K562 (cell line): ENCODE data around the gene SEMA6B. TPM values are rescaled to one million over a fixed set of nuclear protein-coding genes. Genes with fewer than 3 reads are reported as not detected.

Experiments
- ATAC-seq: fragments of 200-7000 bp; cut with Tn5 transposase; 3 replicates; pipeline ENCODE4 v1.9.1; 2020; ENCODE audit warnings: moderate library complexity
- BruUV-seq: library from RNA; stranded (reverse); fragments of 400-500 nt; replicated peaks from 2 replicates; lab custom pipeline; 2021; lab: Mats Ljungman, UMichigan
- CTCF ChIA-PET: fragments of 300-600 bp; formaldehyde crosslinking; extraction: SDS; loops from one replicate; lab custom pipeline; 2021; ENCODE audit warnings: low intra/inter-chr PET ratio; lab: Yijun Ruan, JAX
- POLR2A ChIA-PET: fragments of 300-600, 350-650 bp; sonication (Branson Sonifier 250); formaldehyde crosslinking; extraction: SDS; loops from one replicate; lab custom pipeline; 2021; ENCODE audit warnings: antibody characterized with exemption, inconsistent platforms; lab: Yijun Ruan, JAX
- DNase-seq, 4 experiments: peaks; one replicate each; pipeline versions ENCODE4 v3.0.0 to v3.0.0-alpha.2; 2011 to 2018; ENCODE audit warnings: low spot score in 3 of 4, mixed read lengths in 3 of 4; ENCODE audit errors: extremely low read depth in 1 of 4
- FAIRE-seq: peaks from 2 replicates; lab custom pipeline; 2011; peaks lifted over from hg19 to GRCh38; lab: Jason Lieb, UNC
- H2AFZ ChIP-seq: 2 replicates; pipeline ENCODE4 v1.6.0; 2011; ENCODE audit warnings: low read depth, low read length, control low read depth, inconsistent platforms
- H3K27ac ChIP-seq: fragments of 200-600 bp; 3 replicates; pipeline ENCODE4 v1.8.0; 2011; ENCODE audit warnings: low read depth, mild to moderate bottlenecking, control low read depth, inconsistent platforms, low read length, moderate library complexity, mixed read lengths; ENCODE audit errors: extremely low read depth
- H3K27me3 ChIP-seq, 2 experiments: fragments of 300-600 bp in 1 of 2; 2 replicates in 1 of 2; 3 replicates in 1 of 2; pipeline versions ENCODE4 v1.6.0 to v1.8.0; 2011; ENCODE audit warnings: inconsistent platforms in 2 of 2, low read length in 2 of 2, mild to moderate bottlenecking in 1 of 2, mixed read lengths in 1 of 2, moderate library complexity in 1 of 2; ENCODE audit not compliant: control insufficient read depth in 2 of 2, insufficient read depth in 2 of 2
- H3K36me3 ChIP-seq: fragments of 300-600 bp; 3 replicates; pipeline ENCODE4 v1.8.0; 2011; ENCODE audit warnings: mild to moderate bottlenecking, low read length, inconsistent platforms; ENCODE audit not compliant: control insufficient read depth, insufficient read depth
- H3K4me1 ChIP-seq, 2 experiments: fragments of 200-600 bp in 1 of 2; replicated peaks in 1 of 2; 2 replicates in 1 of 2; 3 replicates in 1 of 2; pipeline versions ENCODE4 v1.5.1 to v1.8.0; 2011; ENCODE audit warnings: inconsistent platforms in 2 of 2, low read length in 2 of 2, mild to moderate bottlenecking in 1 of 2, mixed read lengths in 1 of 2, moderate library complexity in 1 of 2; ENCODE audit not compliant: control insufficient read depth in 2 of 2, insufficient read depth in 2 of 2
- H3K4me2 ChIP-seq: 2 replicates; pipeline ENCODE4 v1.6.1; 2011; ENCODE audit warnings: low read length, control low read depth, inconsistent platforms, mixed read lengths; ENCODE audit not compliant: insufficient read depth
- H3K4me3 ChIP-seq: fragments of 200-600 bp; sonication (generic), shearing (Covaris generic); 2 replicates; pipeline ENCODE4 v1.5.1; 2016; ENCODE audit warnings: control low read depth, inconsistent platforms
- H3K79me2 ChIP-seq: fragments of 200-600 bp; 3 replicates; pipeline ENCODE4 v1.8.0; 2011; ENCODE audit warnings: low read length, inconsistent platforms; ENCODE audit not compliant: control insufficient read depth, insufficient read depth
- H3K9ac ChIP-seq, 2 experiments: 2 replicates each; pipeline versions ENCODE4 v1.6.0 to v1.6.1; 2011; ENCODE audit warnings: low read depth in 2 of 2, low read length in 2 of 2, control low read depth in 1 of 2, inconsistent platforms in 1 of 2, mild to moderate bottlenecking in 1 of 2, mixed read lengths in 1 of 2; ENCODE audit not compliant: insufficient read depth in 1 of 2
- H3K9me1 ChIP-seq: one replicate; pipeline ENCODE4 v1.6.0; 2011; ENCODE audit warnings: inconsistent platforms, mild to moderate bottlenecking, low read length, moderate library complexity; ENCODE audit not compliant: control insufficient read depth, insufficient read depth
- H3K9me3 ChIP-seq: replicated peaks from 2 replicates; pipeline ENCODE4 v1.5.1; 2011; ENCODE audit warnings: low read depth, low read length, inconsistent platforms; ENCODE audit not compliant: control insufficient read depth, insufficient read depth
- H4K20me1 ChIP-seq: replicated peaks from 2 replicates; pipeline ENCODE4 v1.6.1; 2011; ENCODE audit warnings: low read length, inconsistent platforms, mixed read lengths; ENCODE audit not compliant: control insufficient read depth, insufficient read depth
- BDP1 ChIP-seq: IDR thresholded peaks from 3 replicates; pipeline ENCODE4 v1.6.1; 2011; ENCODE audit not compliant: insufficient read length, insufficient read depth
- LCOR ChIP-seq: sonication (generic); formaldehyde crosslinking; IDR thresholded peaks from 2 replicates; pipeline ENCODE4 v1.8.0; 2022; ENCODE audit warnings: mild to moderate bottlenecking, missing genetic modification reagents
- NFIC ChIP-seq: fragments of 450-650 bp; IDR thresholded peaks from 2 replicates; pipeline ENCODE4 v1.6.1; 2017; ENCODE audit warnings: mild to moderate bottlenecking, inconsistent platforms
- SAFB ChIP-seq: fragments of 200-400 bp; formaldehyde crosslinking; IDR thresholded peaks from 2 replicates; pipeline ENCODE4 v1.6.1; 2017; ENCODE audit warnings: low read depth, low read length, borderline replicate concordance
- SMARCE1 ChIP-seq: fragments of 450-650 bp; IDR thresholded peaks from 2 replicates; pipeline ENCODE4 v1.7.1; 2016; ENCODE audit warnings: mild to moderate bottlenecking
- ZNF253 ChIP-seq: fragments of 250-450 bp; sonication (Bioruptor Pico); conservative IDR thresholded peaks from 2 replicates; pipeline ENCODE4 v1.6.1; 2021; ENCODE audit warnings: mild to moderate bottlenecking
- ZNF445 ChIP-seq: fragments of 250-450 bp; sonication (Bioruptor Pico); IDR thresholded peaks from 2 replicates; pipeline ENCODE4 v1.4.0; 2020; ENCODE audit warnings: low read depth, mild to moderate bottlenecking, moderate library complexity
- WGBS: fragments of 100-300 bp; shearing (Covaris generic); methylation state at CpG from one replicate; pipeline ENCODE4 v1.1.6; 2016; ENCODE audit warnings: low coverage, mixed read lengths; ENCODE audit not compliant: insufficient coverage; ENCODE audit errors: missing lambda C conversion rate; 5-methylcytosine and 5-hydroxymethylcytosine counted together
- in situ Hi-C: fragments of 300-500 bp; cut with MboI; formaldehyde crosslinking; loops from 4 replicates; pipeline ENCODE4 v1.15.0; 2018; ENCODE audit warnings: inconsistent platforms, mixed read lengths
- intact Hi-C: fragments of 100-400 bp; cut with micrococcal nuclease; formaldehyde crosslinking; loops from 2 replicates; pipeline ENCODE4 v1.14.2; 2022
- polyA plus RNA-seq, 8 experiments: library from polyadenylated mRNA; depleted of rRNA in 4 of 8; stranded (reverse) in 5 of 8; unstranded in 3 of 8; fragments of >200 nt; fragmentation: Nextera tagmentation in 2 of 8; fragmentation: Illumina TruSeq in 1 of 8; extraction: Ambion mirVana in 2 of 8; extraction: Trizol in 1 of 8; gene quantifications; 2 replicates each; pipeline versions ENCODE4 v1.2.1 to v1.2.3, GENCODE V29; 2011 to 2014; ENCODE audit warnings: inconsistent platforms in 1 of 8, missing spikeins in 1 of 8
- total RNA-seq, 7 experiments: library from RNA; depleted of rRNA in 6 of 7; stranded (reverse); fragments of >200 nt in 6 of 7; fragmentation: Illumina TruSeq in 2 of 7; extraction: Trizol in 2 of 7; gene quantifications; 2 replicates each; pipeline versions ENCODE4 v1.2.1 to v1.2.3, GENCODE V29; 2011 to 2021; ENCODE audit warnings: low replicate concordance in 1 of 7
- TF ChIP-seq, protein P1 (sequence below): fragments of 450-650 bp; IDR thresholded peaks from 2 replicates; pipeline ENCODE4 v1.6.1; 2017; ENCODE audit warnings: mild to moderate bottlenecking, moderate library complexity
- TF ChIP-seq, protein P2 (sequence below): fragments of 450-650 bp; IDR thresholded peaks from 2 replicates; pipeline ENCODE4 v1.6.1; 2016; ENCODE audit warnings: mild to moderate bottlenecking, moderate library complexity

SEMA6B gene
- total and polyA plus RNA-seq, 9 of the 15 experiments (the other 6 are each of a cell fraction or from before 2014, with no cell fraction given) = 0.65 to 4.6 (median 2.5) TPM; not detected in 2

DNA sequence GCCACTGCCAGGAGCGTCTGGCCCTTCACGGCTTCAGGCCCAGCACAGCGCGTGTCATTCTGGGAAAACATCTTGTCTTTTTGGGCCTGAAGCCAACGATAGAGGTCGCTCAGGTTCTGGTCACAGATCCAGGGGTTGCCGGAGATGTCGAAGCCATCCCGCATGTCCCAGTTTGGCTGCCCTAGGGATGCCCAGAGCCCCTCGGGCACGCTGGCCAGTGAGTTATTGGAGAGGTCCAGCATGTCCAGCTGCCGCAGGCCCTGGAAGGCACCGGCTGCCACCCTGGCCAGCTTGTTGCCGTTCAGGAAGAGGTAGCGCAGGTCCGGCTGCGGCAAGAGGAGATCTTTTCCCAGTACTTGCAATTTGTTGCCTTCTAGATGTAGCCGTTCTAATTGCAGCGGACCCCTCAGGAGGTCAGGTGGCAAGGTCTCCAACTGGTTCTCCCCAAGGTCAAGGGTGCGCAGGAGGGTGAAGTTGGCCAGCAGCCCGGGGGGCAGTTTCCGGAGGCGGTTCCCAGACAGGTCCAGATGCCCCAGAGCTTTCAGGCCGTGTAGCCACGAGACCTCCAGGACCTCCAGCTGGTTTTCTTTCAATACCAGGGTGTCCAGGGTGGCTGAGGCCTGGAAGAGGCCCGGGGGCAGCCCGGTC lies 21.4 kb downstream of the SEMA6B start:
- H3K9me3 ChIP-seq = no peaks in the 10 kb centered on the region
- H3K27ac ChIP-seq = no peak overlapping the region
- DNase-seq = peak in 1 of 4 experiments; percentile 55
- peak; percentile 54 for FAIRE-seq
- H3K4me1 ChIP-seq = peaks cover 14 to 51% of the 10 kb centered on the region in 2 experiments; a peak in 4 of 5 replicates
- no peak overlapping the region for H3K4me2 ChIP-seq
- peaks cover 33% of the 10 kb centered on the region; the same call in 2 of the 3 replicates for H3K79me2 ChIP-seq
- CTCF ChIA-PET = no interaction called here
- H3K9me1 ChIP-seq = no peaks in the 10 kb centered on the region
- H4K20me1 ChIP-seq = no peaks in the 10 kb centered on the region
- no TSS peak for BruUV-seq
- no peak overlapping the region for H3K4me3 ChIP-seq
- in situ Hi-C loops = no loop called here
- H2AFZ ChIP-seq = no peak overlapping the region
- intact Hi-C loops = no loop called here
- peak overlapping the region in 1 of 2 experiments; percentile 83; a peak in 2 of 4 replicates for H3K9ac ChIP-seq
- POLR2A ChIA-PET = interaction anchor here (0.7 kb wide), 1 partner anchor 84 kb away, joined by 3 read pairs; no protein-coding TSS in a partner anchor
- 71% methylated on average over 27 of the region's 27 CpGs for WGBS
- H3K36me3 ChIP-seq = peaks cover 9% of the 10 kb centered on the region; the same call in 1 of the 3 replicates
- H3K27me3 ChIP-seq = no peaks in the 10 kb centered on the region; a peak in 1 of 5 replicates
- 0 out of 3 replicates have a peak, but pooled peaks have one; percentile 6 for ATAC-seq
- TF ChIP-seq, protein P1, sequence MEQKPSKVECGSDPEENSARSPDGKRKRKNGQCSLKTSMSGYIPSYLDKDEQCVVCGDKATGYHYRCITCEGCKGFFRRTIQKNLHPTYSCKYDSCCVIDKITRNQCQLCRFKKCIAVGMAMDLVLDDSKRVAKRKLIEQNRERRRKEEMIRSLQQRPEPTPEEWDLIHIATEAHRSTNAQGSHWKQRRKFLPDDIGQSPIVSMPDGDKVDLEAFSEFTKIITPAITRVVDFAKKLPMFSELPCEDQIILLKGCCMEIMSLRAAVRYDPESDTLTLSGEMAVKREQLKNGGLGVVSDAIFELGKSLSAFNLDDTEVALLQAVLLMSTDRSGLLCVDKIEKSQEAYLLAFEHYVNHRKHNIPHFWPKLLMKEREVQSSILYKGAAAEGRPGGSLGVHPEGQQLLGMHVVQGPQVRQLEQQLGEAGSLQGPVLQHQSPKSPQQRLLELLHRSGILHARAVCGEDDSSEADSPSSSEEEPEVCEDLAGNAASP = no peak
- TF ChIP-seq SAFB (no peak), BDP1 (no peak), NFIC (peak; percentile 81), ZNF253 (CRISPR knock-in tag) (no peak), ZNF445 (CRISPR knock-in tag) (no peak), SMARCE1 (no peak), LCOR (CRISPR knock-in tag) (no peak)
- TF ChIP-seq, protein P2, sequence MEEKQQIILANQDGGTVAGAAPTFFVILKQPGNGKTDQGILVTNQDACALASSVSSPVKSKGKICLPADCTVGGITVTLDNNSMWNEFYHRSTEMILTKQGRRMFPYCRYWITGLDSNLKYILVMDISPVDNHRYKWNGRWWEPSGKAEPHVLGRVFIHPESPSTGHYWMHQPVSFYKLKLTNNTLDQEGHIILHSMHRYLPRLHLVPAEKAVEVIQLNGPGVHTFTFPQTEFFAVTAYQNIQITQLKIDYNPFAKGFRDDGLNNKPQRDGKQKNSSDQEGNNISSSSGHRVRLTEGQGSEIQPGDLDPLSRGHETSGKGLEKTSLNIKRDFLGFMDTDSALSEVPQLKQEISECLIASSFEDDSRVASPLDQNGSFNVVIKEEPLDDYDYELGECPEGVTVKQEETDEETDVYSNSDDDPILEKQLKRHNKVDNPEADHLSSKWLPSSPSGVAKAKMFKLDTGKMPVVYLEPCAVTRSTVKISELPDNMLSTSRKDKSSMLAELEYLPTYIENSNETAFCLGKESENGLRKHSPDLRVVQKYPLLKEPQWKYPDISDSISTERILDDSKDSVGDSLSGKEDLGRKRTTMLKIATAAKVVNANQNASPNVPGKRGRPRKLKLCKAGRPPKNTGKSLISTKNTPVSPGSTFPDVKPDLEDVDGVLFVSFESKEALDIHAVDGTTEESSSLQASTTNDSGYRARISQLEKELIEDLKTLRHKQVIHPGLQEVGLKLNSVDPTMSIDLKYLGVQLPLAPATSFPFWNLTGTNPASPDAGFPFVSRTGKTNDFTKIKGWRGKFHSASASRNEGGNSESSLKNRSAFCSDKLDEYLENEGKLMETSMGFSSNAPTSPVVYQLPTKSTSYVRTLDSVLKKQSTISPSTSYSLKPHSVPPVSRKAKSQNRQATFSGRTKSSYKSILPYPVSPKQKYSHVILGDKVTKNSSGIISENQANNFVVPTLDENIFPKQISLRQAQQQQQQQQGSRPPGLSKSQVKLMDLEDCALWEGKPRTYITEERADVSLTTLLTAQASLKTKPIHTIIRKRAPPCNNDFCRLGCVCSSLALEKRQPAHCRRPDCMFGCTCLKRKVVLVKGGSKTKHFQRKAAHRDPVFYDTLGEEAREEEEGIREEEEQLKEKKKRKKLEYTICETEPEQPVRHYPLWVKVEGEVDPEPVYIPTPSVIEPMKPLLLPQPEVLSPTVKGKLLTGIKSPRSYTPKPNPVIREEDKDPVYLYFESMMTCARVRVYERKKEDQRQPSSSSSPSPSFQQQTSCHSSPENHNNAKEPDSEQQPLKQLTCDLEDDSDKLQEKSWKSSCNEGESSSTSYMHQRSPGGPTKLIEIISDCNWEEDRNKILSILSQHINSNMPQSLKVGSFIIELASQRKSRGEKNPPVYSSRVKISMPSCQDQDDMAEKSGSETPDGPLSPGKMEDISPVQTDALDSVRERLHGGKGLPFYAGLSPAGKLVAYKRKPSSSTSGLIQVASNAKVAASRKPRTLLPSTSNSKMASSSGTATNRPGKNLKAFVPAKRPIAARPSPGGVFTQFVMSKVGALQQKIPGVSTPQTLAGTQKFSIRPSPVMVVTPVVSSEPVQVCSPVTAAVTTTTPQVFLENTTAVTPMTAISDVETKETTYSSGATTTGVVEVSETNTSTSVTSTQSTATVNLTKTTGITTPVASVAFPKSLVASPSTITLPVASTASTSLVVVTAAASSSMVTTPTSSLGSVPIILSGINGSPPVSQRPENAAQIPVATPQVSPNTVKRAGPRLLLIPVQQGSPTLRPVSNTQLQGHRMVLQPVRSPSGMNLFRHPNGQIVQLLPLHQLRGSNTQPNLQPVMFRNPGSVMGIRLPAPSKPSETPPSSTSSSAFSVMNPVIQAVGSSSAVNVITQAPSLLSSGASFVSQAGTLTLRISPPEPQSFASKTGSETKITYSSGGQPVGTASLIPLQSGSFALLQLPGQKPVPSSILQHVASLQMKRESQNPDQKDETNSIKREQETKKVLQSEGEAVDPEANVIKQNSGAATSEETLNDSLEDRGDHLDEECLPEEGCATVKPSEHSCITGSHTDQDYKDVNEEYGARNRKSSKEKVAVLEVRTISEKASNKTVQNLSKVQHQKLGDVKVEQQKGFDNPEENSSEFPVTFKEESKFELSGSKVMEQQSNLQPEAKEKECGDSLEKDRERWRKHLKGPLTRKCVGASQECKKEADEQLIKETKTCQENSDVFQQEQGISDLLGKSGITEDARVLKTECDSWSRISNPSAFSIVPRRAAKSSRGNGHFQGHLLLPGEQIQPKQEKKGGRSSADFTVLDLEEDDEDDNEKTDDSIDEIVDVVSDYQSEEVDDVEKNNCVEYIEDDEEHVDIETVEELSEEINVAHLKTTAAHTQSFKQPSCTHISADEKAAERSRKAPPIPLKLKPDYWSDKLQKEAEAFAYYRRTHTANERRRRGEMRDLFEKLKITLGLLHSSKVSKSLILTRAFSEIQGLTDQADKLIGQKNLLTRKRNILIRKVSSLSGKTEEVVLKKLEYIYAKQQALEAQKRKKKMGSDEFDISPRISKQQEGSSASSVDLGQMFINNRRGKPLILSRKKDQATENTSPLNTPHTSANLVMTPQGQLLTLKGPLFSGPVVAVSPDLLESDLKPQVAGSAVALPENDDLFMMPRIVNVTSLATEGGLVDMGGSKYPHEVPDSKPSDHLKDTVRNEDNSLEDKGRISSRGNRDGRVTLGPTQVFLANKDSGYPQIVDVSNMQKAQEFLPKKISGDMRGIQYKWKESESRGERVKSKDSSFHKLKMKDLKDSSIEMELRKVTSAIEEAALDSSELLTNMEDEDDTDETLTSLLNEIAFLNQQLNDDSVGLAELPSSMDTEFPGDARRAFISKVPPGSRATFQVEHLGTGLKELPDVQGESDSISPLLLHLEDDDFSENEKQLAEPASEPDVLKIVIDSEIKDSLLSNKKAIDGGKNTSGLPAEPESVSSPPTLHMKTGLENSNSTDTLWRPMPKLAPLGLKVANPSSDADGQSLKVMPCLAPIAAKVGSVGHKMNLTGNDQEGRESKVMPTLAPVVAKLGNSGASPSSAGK = peak; percentile 33
